Thyroid gland (tissue), 4 donors: Measurements from ENCODE around the gene GOLGA6D.

ENCODE experiments used
- CTCF ChIP-seq, 6 experiments: fragments of 200-600 bp in 3 of 6; fragments of 450-650 bp in 3 of 6; sonication (generic) in 3 of 6; IDR thresholded peaks; one replicate each; pipeline ENCODE4 v1.5.1; 2016 to 2019; ENCODE audit warnings: antibody characterized with exemption in 6 of 6, mild to moderate bottlenecking in 2 of 6, inconsistent platforms in 1 of 6, moderate library complexity in 1 of 6
- POLR2A ChIP-seq, 2 donors: fragments of 450-650 bp; IDR thresholded peaks; one replicate each; pipeline ENCODE4 v1.6.1; 2017; ENCODE audit warnings: antibody characterized with exemption in 2 of 2, mild to moderate bottlenecking in 2 of 2, moderate library complexity in 1 of 2

GRCh38 chr15:75233504-75234190 is 49.0 kb upstream of the GOLGA6D start:
- TF ChIP-seq CTCF (IDR thresholded peaks at IDR 0.05) (no peak), POLR2A (IDR thresholded peaks at IDR 0.05) (no peak)
